ENCODE data around the gene ADCY4.

ADCY4 gene

GRCh38 chr14:24300326-24300980 lies 34.4 kb downstream of the ADCY4 start:
- in situ Hi-C loops (cut with MboI; ENCODE audit: low sequenced_read_pairs), result no loop called here

- in situ Hi-C loops (cut with MboI; ENCODE audit: low sequenced_read_pairs), result no loop called here
These were observed 35.3 kb downstream of the ADCY4 start, which contains the start of the genes DHRS1 and NOP9 for GRCh38 chr14:24299255-24300191. TSS of gene DHRS1 (minus strand) at chr14:24299780. CDS start at chr14:24299106, 674 bp downstream. TSS of gene NOP9 (plus strand) at chr14:24299850. CDS start at chr14:24299955, 105 bp downstream.

DNA sequence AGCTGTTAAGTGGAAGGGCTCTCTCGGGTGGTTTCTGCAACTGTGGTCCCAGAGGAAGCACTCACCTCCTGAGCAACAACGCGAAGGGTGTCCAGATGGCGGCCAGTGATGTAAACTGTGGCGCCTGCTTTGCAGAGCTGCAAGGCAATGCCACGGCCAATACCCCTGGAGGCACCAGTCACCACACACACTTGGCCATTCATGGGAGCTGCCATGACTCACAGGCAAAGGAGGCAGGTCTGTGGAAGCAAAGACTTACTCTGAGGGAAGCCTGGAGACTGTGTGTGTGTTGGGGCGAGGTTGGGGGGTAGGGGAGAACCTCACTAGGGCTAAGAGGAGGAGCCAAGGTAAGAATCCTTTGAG lies 36.0 kb downstream of the ADCY4 start:
- in situ Hi-C loops (cut with MboI; ENCODE audit: low sequenced_read_pairs), result no loop called here

GRCh38 chr14:24297190-24297964 lies 37.5 kb downstream of the ADCY4 start:
- in situ Hi-C loops (cut with MboI; ENCODE audit: low sequenced_read_pairs), result no loop called here

DNA sequence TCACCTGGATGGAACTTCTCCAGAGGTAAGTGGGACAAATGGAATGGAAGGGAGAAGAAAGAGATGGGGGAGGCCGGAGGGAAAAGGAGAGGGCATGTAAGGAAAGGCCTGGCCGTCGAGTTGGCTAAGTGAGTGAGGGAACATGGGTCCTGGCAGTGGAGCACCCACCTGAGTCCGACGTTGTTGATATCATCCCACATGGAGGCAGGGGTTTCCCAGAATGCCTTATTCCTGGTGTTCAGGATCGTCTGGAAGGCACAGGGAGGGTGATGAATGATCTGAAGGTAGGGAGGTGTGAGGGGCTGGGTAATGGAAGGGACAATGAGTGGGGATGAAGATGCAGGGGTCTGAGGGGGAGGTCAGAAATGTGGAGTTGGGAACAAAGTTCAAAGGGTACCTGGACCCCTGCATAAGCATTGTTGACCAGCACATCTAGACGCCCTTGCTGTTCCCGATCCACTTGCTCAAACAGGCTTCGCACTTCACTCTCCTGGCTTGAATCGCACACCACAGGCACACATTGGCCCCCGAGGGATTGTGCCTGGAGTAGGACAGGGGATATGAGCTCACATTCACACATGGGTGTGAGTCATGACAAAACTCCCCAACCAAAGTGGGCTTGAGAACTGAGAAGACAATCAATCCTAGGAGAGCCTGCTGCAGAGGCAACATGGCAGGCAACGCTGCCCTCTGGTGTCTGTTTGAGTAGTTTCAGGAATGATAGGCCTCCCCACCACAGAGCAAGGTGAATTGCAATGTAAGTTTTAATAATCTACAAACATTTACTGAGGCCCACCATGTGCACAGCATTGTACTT lies 38.3 kb downstream of the ADCY4 start:
- in situ Hi-C loops (cut with MboI; ENCODE audit: low sequenced_read_pairs), result no loop called here

DNA sequence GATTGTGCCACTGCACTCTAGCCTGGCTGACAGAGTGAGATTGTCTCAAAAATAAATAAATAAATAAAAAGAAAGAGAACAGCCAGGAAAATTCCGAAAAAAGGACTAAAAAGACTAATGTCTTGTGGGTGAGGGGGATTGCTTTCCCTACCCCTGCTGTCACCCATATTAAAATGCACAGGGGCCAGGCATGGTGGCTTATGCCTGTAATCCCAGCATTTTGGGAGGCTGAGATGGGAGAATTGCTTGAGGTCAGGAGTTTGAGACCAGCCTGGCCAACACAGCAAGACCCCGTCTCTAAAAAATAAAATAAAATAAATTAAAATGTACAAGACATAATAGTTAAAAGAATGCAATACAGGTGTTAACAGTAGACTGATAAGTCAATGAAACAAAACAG lies 41.3 kb downstream of the ADCY4 start:
- in situ Hi-C loops (cut with MboI; ENCODE audit: low sequenced_read_pairs), result no loop called here

GRCh38 chr14:24292118-24292807 lies 42.6 kb downstream of the ADCY4 start:
- in situ Hi-C loops (cut with MboI; ENCODE audit: low sequenced_read_pairs), result no loop called here

DNA sequence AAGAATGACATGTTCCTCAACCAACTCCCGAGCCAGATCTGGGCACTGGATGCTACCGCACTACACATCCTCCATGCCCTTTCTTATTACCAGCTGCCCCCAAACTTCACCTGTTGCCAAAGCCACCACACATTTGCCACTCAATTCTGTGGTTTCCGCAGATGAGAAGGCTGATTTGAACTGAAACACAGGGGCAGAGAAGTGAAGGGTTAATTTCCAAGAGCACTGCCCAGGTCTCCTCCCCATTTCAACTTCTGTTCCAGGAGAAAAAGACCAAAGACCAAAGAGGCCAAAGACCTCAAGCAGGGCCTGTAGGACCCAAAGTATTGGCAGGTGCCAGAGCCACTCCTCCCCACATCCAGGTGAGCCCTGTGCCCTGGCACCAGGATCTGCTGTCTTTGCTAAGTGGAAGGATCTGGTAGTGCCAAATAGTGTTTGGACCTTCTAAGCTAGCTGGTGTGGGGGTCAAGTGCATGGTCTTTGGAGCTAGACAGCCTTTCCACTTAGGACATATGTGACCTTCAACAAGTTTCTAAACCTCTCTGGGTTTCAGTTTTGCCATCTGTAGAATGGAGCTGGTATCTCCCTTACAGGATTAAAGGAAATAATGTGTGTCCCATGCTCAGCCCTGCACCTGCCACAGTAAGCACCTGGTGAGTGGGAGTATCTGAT lies 43.3 kb downstream of the ADCY4 start:
- in situ Hi-C loops (cut with MboI; ENCODE audit: low sequenced_read_pairs), result no loop called here

GRCh38 chr14:24290746-24291145 lies 44.1 kb downstream of the ADCY4 start:
- in situ Hi-C loops (cut with MboI; ENCODE audit: low sequenced_read_pairs), result no loop called here

GRCh38 chr14:24289649-24290280 lies 45.1 kb downstream of the ADCY4 start:
- in situ Hi-C loops (cut with MboI; ENCODE audit: low sequenced_read_pairs), result no loop called here

DNA sequence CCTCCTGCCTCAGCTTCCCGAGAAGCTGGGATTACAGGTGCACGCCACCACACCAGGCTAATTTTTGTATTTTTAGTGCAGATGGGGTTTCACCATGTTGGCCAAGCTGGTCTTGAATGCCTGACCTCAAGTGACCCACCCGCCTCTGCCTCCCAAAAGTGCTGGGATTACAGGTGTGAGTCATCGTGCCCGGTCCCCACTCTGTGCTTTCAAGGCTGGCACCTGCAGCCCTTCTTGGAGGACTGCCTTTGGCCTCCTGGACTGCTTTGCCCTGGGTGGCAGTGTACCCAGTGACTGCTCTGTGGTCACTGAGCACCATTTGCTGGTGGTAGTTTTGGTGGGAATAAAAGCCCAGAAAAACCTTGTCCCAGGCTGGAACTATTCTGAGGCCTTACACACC lies 47.9 kb downstream of the ADCY4 start:
- in situ Hi-C loops (cut with MboI; ENCODE audit: low sequenced_read_pairs), result no loop called here

GRCh38 chr14:24285351-24285750 lies 49.5 kb downstream of the ADCY4 start:
- in situ Hi-C loops (cut with MboI; ENCODE audit: low sequenced_read_pairs), result no loop called here

DNA sequence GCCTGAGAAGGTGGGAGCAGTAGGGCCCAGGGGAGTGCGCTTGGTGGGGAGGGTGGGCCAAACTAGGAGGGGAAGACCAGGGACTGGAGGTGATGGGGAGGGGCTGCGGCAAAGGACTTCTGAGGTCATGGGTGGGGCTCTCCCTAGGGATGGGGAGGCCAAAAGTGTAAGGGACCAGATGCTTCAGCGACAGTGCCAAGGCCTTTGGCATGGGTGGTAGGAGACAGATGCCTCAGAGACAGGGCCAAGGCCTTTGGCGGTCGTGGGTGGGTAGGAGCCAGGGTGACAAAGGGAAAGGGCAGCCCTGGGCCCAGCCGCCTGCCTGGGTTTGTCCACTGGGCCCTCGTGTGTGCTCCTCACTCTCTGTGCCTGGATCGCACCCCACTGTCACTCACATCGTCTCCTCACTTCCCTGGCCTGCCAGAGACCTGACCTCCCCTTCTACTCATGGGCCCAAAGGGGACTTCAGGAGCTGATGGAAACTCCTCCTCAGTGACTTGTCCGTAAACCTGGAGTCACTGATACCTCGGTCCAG lies 50.3 kb downstream of the ADCY4 start:
- in situ Hi-C loops (cut with MboI; ENCODE audit: low sequenced_read_pairs), result no loop called here

DNA sequence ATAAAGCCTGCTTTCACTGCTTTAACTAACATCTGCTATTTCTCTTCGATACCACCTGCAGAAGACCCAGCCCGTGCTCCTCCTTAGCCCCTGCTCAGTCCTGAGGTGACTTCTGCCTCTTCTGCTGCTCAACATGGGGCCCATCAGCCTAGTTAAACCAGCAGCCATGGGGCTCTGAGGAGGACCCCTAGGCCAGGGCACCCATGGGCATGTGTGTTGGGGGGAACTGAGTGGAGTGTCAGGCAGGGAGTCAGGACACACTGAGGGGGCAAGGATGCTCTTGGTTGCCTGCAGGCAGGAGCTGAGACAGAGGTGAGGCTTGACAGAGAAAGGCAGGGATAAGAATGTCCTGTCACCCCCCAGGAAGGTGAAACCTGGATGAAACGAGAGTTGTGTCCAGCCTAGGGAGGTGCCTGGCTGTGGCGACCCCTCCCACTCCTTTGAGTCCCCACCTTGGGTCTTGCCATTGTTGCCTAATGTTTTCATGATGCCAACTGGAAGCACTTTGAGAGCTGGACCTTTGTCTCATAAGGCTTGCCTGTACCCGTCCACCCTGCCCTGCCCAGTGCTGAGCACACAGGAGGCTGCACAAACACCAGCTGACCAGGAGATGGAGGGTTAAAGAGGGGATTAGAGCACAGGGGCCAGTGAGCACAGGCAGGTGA lies 50.9 kb downstream of the ADCY4 start:
- in situ Hi-C loops (cut with MboI; ENCODE audit: low sequenced_read_pairs), result no loop called here

DNA sequence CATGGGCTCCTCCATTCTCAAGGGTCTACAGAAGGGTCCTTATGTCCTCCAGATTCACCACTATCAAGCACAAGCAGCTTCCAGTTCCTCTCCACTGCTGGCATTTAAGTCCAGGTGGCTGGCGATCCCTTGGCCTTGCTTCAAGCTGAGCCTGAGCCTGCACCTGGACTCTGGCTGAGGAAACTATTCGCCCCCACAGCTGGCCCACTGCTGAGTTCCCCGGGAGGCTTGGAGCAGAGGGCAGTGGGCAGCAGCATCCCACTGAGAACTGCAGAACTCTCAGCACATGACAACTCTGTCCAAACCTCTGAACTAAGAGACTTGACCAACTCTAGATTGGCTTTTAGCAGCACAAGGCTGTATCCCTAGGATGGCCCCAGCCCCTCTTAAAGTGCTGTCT lies 52.1 kb downstream of the ADCY4 start:
- in situ Hi-C loops (cut with MboI; ENCODE audit: low sequenced_read_pairs), result no loop called here

DNA sequence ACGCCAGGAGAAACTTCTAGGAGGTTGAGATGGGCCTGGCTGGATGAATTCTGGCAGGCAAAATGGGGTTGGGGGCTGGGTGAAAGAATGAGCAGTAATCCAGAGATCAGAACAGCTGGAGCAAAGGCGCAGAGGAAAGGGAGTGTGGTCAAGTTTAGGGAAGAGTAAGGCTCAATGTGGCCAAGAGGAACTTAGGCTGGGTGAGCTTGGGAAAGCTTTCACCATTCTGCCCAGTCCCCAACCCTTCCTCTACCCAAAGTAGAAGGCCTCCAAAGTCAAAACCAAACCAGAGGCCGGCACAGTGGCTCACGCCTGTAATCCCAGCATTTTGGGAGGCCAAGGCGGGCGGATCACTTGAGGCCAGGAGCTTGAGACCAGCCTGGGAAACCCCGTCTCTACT lies 53.2 kb downstream of the ADCY4 start:
- in situ Hi-C loops (cut with MboI; ENCODE audit: low sequenced_read_pairs), result no loop called here

- in situ Hi-C loops (cut with MboI; ENCODE audit: low sequenced_read_pairs), result no loop called here
These were observed 53.9 kb downstream of the ADCY4 start for GRCh38 chr14:24280797-24281460.
